ENCODE measurements around the gene CYB5R4.

DNA sequence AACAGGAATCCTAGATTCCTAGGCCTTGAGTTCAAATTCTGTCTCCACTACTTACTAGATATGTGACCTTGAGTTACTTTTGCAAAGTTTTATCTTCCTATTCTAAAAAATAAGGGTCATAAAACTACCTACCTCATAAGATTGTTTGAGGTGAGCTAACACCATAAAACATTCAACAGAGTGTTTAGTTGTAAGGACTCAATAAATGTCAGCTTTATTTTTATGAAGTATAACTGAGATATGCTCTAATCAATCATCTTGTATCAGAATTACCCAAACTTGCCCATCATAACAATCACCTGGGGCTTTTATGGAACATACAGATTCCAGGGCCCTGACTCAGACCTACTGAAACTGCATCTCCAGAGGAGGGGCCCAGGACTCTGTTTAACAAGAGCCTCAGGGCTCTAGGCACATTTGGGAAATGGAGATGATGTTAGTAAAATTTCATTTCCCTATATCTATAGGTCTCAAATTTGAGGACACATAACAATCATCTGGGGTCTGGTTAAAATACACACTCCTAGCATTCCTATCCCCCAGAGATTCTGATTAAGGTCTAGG, 138.6 kb downstream of the CYB5R4 start:
- TF ChIP-seq, protein P1, sequence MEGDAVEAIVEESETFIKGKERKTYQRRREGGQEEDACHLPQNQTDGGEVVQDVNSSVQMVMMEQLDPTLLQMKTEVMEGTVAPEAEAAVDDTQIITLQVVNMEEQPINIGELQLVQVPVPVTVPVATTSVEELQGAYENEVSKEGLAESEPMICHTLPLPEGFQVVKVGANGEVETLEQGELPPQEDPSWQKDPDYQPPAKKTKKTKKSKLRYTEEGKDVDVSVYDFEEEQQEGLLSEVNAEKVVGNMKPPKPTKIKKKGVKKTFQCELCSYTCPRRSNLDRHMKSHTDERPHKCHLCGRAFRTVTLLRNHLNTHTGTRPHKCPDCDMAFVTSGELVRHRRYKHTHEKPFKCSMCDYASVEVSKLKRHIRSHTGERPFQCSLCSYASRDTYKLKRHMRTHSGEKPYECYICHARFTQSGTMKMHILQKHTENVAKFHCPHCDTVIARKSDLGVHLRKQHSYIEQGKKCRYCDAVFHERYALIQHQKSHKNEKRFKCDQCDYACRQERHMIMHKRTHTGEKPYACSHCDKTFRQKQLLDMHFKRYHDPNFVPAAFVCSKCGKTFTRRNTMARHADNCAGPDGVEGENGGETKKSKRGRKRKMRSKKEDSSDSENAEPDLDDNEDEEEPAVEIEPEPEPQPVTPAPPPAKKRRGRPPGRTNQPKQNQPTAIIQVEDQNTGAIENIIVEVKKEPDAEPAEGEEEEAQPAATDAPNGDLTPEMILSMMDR (IDR thresholded peaks at IDR 0.05 in 2 of 3, conservative IDR thresholded peaks at IDR 0.05 in 1 of 3; ENCODE audit: control insufficient read depth in 2 of 3, extremely low read depth in 1 of 3, insufficient read depth in 1 of 3, low read depth in 3 of 3, low read length in 3 of 3) = no peak
- no peak for TF ChIP-seq POLR2A (IDR thresholded peaks at IDR 0.05; ENCODE audit: low read depth, low read length)
- no peak for TF ChIP-seq POLR2AphosphoS2 (IDR thresholded peaks at IDR 0.05; ENCODE audit: low read depth, low read length)
- TF ChIP-seq, protein P2, sequence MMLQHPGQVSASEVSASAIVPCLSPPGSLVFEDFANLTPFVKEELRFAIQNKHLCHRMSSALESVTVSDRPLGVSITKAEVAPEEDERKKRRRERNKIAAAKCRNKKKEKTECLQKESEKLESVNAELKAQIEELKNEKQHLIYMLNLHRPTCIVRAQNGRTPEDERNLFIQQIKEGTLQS (IDR thresholded peaks at IDR 0.05; ENCODE audit: borderline replicate concordance, extremely low read depth, low read depth, low read length) = no peak
- no peak for TF ChIP-seq EZH2 (IDR thresholded peaks at IDR 0.05; ENCODE audit: borderline replicate concordance, control insufficient read depth, low read depth, low read length)
- TF ChIP-seq RAD21 (IDR thresholded peaks at IDR 0.05; ENCODE audit: insufficient read depth, low read depth, low read length) = no peak
- TF ChIP-seq, protein P3, sequence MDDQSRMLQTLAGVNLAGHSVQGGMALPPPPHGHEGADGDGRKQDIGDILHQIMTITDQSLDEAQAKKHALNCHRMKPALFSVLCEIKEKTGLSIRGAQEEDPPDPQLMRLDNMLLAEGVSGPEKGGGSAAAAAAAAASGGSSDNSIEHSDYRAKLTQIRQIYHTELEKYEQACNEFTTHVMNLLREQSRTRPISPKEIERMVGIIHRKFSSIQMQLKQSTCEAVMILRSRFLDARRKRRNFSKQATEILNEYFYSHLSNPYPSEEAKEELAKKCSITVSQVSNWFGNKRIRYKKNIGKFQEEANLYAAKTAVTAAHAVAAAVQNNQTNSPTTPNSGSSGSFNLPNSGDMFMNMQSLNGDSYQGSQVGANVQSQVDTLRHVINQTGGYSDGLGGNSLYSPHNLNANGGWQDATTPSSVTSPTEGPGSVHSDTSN (IDR thresholded peaks at IDR 0.05; ENCODE audit: insufficient replicate concordance, low read depth, low read length) = no peak
- no peak for TF ChIP-seq SREBF1 (IDR thresholded peaks at IDR 0.05; ENCODE audit: low read length)
- TF ChIP-seq, protein P4, sequence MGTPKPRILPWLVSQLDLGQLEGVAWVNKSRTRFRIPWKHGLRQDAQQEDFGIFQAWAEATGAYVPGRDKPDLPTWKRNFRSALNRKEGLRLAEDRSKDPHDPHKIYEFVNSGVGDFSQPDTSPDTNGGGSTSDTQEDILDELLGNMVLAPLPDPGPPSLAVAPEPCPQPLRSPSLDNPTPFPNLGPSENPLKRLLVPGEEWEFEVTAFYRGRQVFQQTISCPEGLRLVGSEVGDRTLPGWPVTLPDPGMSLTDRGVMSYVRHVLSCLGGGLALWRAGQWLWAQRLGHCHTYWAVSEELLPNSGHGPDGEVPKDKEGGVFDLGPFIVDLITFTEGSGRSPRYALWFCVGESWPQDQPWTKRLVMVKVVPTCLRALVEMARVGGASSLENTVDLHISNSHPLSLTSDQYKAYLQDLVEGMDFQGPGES (IDR thresholded peaks at IDR 0.05) = no peak
- no peak for TF ChIP-seq NR2C2 (IDR thresholded peaks at IDR 0.05; ENCODE audit: borderline replicate concordance, control insufficient read depth, insufficient read length, low read depth)

All from GM12878 (cell line).